Measurements from ENCODE around the gene DEPP1. TPM values are rescaled to one million over a fixed set of nuclear protein-coding genes. Genes with fewer than 3 reads are reported as not detected.

DEPP1 gene
- total and polyA plus RNA-seq, 2 donors (not counting 1 experiment from before 2014, with no cell fraction given) = not detected

GRCh38 chr10:44930904-44931620, 47.5 kb downstream of the DEPP1 start:
- CTCF ChIA-PET = interaction anchor here (1.3 to 6.4 kb wide), 7 partner anchors 10 to 77 kb away, joined by 3 to 93 read pairs (median 23); partner anchors contain the start of gene DEPP1

More at GRCh38 chr10:44930904-44931620, 47.5 kb downstream of the DEPP1 start:
- H3K27ac Mint-ChIP-seq = no peak overlapping the region
- no peak for DNase-seq
- Histone ChIP-seq H2AFZ (ENCODE audit: insufficient read depth, low read depth, low read length, poor library complexity, severe bottlenecking) (no peak overlapping the region), H3K4me2 (replicated peaks; ENCODE audit: low read depth, low read length, poor library complexity, severe bottlenecking) (no peak overlapping the region), H3K4me3 (ENCODE audit: control extremely low read depth in 1 of 5, extremely low read depth in 1 of 5, insufficient read depth in 1 of 5, low read depth in 2 of 5, low read length in 4 of 5) (no peak overlapping the region), H3K36me3 (replicated peaks in 1 of 2; ENCODE audit: control extremely low read depth in 1 of 2, control insufficient read depth in 1 of 2, extremely low read depth in 1 of 2, insufficient read depth in 2 of 2, low read length in 1 of 2) (no peaks in the 10 kb centered on the region), H3K9ac (ENCODE audit: low read length) (no peak overlapping the region), H3K79me2 (ENCODE audit: control insufficient read depth, insufficient read depth, low read length) (no peaks in the 10 kb centered on the region), H4K20me1 (ENCODE audit: control insufficient read depth, insufficient read depth, low read length, poor library complexity, severe bottlenecking) (no peaks in the 10 kb centered on the region), H3K27ac (ENCODE audit: low read length in 2 of 2) (no peak overlapping the region), H3K4me1 (ENCODE audit: control insufficient read depth in 2 of 2, insufficient read depth in 2 of 2, low read length in 2 of 2) (peaks cover 0 to 8% of the 10 kb centered on the region in 2 donors), H3K9me3 (ENCODE audit: control extremely low read depth in 1 of 3, control insufficient read depth in 2 of 3, insufficient read depth in 1 of 3, low read length in 2 of 3) (no peaks in the 10 kb centered on the region), H3K27me3 (replicated peaks in 1 of 4; ENCODE audit: control extremely low read depth in 1 of 4, control insufficient read depth in 3 of 4, insufficient read depth in 4 of 4, low read length in 3 of 4) (no peaks in the 10 kb centered on the region)
- no peaks in the 10 kb centered on the region for H3K9me3 Mint-ChIP-seq (ENCODE audit: insufficient read depth)
- H3K27me3 Mint-ChIP-seq = no peaks in the 10 kb centered on the region
- ATAC-seq (ENCODE audit: low read depth) = no peak
- H3K4me1 Mint-ChIP-seq = no peaks in the 10 kb centered on the region
- no peak overlapping the region for H3K4me3 Mint-ChIP-seq
- intact Hi-C loops (cut with micrococcal nuclease) = no loop called here
- TF ChIP-seq EZH2 (IDR thresholded peaks at IDR 0.05; ENCODE audit: borderline replicate concordance, insufficient read depth, low read depth, low read length, poor library complexity, severe bottlenecking) (no peak), CTCF (IDR thresholded peaks at IDR 0.05) (no peak)
- POLR2A ChIA-PET = no interaction called here
- WGBS (ENCODE audit: insufficient coverage) = 82% methylated on average over 3 of the region's 4 CpGs
